RCC 7860 (cell line): ENCODE results near the gene CELA2A.

Experiments used
- DNase-seq: peaks from one replicate; pipeline ENCODE4 v3.0.0-alpha.2; 2015; ENCODE audit warnings: low spot score
- FAIRE-seq: peaks from 2 replicates; lab custom pipeline; 2012; peaks lifted over from hg19 to GRCh38; lab: Jason Lieb, UNC

The CELA2A gene

DNA sequence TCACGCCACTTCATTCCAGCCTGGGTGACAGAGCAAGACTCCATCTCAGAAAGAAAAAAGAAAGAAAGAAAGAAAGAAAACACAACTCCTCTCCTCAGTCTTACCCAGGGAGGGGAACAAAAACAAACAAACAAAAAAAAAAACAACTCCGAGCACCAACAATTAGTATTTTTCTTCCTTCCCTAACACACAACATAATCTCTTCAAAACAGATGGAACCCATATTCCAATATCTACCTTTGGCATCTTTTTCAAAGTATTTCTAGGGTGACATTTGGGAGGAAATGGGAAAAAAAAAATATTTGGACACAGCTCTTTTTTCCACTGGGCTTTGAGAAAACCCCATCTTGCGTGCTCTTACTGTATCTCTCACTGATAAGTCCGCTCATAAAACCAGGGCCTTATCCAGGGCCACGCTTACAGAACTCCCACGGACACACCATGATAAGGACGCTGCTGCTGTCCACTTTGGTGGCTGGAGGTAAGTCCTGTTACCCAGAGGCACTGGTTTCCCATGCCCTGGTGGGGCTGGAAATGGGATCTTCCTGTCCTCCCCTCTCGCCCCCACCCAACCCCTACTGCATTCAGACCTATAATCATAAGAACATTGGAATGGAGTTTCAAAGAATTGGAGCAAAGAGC, at the start of gene CELA2A:
CELA2A (plus strand) TSS at position 420 of the 642 bp plus-strand sequence; CDS start at position 442, 22 bp downstream.
- no peak for FAIRE-seq

DNA sequence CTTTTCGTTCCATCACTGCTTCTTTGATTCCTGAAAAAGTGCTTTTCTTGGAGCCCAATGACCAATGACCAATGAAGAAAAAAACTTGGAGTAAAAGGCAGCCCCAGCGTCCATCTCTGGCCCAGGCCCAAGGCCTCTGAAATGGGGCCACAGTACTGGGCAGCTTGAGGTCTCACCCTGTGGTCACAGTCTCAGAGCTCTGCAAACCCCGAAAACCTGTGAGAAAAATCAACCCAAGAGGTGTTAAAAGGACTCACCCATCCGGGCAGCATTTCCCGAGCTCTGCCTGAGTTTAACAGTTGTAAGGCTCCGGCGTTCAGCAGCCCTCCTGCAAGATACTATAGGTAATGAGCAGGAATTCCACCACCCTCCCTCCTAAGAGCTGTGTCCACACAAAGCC, 49.0 kb upstream of the CELA2A start:
- no peak for DNase-seq
- no peak for FAIRE-seq

More for the DNA sequence above, at the start of gene CELA2A:
- no peak for DNase-seq

DNA sequence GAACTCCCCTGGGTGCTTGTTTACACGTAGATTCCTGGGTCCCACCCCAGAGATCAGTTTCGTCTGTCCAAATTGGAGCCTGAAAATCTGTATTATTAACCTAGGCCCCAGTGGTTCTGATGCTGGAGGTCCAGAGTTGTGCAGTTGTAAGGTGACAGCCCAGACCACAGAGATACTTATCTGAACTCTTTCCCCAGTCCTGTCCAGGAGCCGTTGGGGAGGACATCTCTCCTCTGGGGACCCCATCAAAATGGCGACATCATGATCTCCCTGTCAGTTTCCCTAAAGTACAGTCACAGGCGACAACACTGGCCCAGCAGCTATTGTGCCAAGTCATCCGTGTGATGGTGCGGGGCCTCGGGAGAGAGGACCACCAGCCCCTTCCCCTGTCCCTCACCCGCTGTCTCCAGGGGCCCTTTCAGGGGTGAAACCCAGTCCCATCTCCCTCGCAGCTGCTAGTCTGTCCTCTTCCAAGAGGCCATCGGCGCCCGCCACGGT, 47.6 kb upstream of the CELA2A start:
- FAIRE-seq (no peak), DNase-seq (no peak)

DNA sequence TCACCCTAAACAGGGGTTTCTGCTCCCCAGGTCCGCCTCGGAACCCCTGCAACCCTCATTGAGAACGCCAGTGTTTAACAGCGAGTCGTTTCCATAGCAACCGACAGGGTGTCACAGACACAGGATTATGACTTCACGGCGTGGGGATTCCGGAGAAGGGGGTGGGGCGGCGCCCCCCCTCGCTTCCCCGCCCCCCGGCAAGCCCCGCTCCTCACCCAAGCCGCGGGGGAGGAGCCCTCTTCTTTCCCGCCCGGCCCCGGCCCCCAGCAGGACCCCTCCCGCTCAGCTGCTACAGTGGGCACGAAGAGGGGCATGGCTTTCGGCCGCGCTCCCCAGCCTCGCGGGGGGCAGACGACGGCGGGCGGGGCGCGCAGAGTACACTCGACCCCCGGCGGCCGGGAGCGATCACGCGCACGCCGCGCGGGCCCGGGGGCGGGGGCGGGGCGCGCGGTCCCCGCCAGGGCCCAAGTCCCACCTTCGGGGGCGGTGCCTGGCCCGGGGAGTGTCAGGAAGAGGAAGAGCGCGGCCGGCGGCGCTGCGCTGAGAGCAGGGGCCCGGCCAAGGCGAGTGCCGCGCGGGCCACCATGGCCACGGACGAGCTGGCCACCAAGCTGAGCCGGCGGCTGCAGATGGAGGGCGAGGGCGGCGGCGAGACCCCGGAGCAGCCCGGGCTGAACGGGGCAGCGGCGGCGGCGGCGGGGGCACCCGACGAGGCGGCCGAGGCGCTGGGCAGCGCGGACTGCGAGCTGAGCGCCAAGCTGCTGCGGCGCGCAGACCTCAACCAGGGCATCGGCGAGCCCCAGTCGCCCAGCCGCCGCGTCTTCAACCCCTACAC, 46.9 kb upstream of the CELA2A start, which contains the start of gene EFHD2:
EFHD2 (plus strand) TSS at position 501 of the 835 bp plus-strand sequence; CDS start at position 585, 84 bp downstream.
- DNase-seq (peak; percentile 57), FAIRE-seq (no peak)

DNA sequence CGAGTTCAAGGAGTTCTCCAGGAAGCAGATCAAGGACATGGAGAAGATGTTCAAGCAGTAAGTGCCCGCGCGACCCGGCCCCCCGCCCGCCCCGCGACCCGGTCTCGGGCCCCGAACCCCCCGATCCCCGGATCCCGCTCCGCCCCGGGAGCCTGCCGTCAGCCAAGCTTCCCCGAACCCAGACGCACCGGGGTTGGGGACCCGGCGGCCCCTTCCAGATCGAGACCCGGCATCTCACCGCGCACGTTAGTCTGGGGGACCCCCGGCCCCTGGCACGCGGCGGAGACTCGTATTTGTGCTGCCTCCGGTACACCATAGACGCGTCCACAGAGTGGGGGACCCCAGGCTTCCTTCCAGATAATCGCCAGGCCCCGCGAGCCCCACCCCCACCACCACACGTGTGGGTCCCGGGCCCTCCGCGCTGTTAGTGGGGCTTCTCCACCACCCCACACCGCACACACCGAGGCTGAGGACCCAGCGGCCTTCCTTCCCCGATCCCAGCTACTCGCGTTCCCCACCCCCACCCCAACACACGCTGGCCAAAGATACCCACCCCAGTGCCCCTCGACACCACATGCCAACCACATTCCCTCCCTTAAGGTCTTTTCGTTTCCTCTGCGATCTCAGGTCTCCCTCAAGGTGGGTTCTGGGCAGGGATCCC, 46.2 kb upstream of the CELA2A start:
- DNase-seq (no peak), FAIRE-seq (no peak)

DNA sequence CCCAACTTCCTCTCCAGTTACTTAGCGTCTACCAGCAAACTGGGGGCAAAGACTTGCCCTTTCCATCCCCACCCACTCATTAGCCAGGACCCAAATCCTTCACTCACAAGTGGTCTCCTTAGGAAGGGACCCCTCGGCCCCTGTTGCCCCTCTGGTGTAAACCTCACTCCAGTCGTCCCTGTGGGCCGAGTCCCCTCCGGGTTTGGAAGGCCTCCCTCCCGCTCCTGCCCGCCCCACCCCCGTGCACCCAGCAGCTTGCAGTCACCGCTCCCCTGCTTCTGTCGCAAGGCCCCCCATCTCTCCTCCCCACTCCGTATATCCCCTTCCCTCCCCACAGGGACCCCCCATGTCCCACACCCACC, 45.7 kb upstream of the CELA2A start:
- FAIRE-seq = no peak
- no peak for DNase-seq

DNA sequence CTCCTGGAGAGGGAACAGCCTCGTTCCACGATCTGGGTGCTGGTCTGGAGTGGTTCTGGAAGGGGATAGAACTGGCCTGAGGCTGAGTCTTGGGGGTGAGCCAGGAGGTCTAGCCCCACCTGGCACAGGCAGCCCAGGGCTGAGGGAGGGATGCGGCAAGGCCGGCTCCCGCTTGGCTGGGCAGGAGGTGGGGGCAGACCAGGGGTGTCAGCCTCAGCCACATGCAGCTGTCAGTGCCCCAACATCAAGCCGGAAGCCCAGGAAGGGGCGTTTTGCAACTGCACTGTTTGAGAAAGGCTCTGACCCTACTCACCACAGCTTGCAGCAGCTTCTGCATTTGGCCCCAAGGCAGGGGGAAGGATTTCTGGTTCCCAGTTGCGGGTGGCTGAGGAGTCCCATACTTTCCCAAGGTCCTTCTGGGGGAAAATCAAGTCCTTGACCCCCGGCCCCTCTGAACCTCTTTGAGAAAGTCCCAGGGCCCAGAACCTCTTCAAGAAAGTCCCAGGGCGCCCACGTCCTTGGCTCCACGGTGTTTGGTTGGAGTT, 44.9 kb upstream of the CELA2A start:
- no peak for FAIRE-seq
- no peak for DNase-seq

DNA sequence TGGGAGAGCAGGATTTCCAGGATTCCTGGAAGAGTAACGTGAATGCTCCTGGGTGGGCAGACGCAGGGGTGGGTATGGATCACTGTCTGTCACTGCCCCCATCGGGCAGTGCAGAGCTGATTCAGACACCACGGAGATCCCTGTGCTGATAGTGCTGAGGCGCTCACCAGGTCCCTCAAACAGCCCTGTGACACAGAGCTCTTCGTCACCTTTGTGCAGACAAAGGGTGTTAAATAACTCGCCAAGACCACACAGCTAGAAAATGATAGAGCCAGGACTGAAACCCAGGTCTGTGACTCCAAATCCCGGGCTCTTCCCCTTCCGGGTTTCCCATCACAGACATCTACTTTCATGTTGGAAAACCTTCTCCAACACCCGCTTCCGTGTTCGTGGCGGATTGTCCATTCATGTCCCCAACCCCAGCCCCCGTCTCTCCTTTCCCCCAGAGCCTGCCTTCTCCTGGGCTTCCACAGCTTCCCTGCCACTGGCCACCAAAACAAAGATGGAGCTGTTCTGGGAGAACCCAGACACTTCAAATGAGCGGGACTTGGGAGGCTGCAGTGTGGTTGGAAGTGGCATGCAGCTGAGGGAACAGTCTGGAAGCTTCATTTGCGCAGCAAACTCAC, 44.2 kb upstream of the CELA2A start:
- peak; percentile 86 for DNase-seq
- FAIRE-seq = peak; percentile 64

DNA sequence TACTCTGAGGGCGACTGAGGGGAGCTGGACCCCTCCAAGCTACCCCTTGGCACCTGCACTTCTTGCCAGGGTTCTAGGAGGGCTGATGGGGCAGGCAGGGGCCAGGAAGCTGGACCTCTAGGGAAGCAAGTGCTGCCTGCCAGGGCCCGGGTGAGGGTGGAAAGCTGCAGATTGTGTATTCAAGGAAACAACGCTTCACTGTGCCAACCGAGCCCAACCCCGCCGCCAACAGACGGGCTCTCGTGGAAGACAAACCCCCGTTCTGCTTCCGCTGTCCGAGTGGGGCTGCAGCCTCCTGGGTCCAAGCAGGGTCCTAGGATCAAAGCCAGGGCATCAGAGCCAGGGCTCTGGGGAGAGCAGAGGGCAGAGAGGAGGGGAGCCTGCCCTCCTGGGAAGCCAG, 43.7 kb upstream of the CELA2A start:
- DNase-seq (no peak), FAIRE-seq (no peak)

DNA sequence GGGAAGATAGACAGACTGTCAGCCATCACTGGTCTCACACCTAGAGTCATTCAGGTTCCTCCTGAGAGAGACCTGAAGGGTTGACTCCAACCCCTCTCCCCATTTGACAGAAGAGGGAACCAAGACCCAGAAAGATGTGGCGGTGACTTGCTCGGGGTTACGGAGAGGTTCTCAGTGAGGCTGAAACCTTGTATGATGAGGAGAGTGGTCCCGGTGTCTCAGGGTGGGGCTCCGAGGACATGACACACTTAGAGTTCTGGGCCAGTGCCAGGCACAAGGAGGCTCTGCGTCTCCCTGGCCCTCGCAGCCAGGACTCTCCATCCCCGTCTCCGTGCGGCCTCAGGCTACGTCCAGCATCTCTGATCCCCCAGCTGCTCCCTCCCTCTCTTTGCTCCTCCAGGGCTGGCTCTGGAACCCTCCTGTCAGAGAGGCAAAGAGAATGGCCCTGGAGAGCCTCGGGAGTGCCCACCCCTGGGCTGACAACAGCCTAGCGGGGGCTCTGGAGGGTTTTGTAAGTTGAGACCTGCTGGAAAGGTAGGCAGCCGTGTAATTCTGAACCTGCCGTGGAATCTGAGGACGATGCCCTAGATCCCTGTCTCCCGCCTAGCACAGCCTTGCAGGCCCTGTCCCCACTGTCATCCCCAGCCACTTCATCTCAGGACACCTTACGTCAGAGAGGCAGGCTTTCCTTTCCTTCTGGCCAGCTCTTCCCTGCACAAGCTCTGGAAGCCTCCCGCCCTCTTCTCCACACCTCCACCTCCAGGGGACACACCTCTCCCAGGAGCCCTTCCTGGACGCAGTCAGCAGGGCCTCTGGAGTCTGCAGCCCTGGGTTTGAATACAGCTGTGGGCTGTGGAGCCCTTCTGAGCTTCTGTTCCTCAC, 42.7 kb upstream of the CELA2A start:
- DNase-seq (no peak), FAIRE-seq (no peak)

DNA sequence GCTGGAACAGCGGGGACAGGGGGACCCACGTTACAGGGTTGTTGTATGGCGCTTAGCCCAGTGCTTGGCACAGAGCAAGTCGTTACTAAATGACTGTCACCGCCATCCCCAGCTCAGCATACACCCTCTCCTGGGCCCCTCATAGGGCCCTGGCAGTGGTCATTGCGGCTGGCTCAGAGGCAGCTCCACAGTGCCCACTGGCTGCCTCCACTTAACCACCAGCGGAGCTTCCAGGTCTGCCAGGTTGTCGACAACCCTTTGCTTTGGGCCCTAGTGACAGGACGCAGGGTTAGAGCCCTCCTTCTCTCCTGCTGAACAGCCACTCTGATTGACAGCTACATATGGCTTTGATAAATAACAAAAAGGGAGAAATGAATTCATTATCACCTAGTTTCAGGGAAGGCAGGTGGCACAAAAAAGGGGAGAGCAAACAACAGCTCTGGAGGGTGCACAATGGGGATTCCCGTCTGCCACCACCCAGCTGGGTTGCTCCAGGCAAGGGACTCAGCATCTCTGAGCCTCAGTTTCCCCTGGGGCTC, 42.0 kb upstream of the CELA2A start:
- DNase-seq = no peak
- no peak for FAIRE-seq

DNA sequence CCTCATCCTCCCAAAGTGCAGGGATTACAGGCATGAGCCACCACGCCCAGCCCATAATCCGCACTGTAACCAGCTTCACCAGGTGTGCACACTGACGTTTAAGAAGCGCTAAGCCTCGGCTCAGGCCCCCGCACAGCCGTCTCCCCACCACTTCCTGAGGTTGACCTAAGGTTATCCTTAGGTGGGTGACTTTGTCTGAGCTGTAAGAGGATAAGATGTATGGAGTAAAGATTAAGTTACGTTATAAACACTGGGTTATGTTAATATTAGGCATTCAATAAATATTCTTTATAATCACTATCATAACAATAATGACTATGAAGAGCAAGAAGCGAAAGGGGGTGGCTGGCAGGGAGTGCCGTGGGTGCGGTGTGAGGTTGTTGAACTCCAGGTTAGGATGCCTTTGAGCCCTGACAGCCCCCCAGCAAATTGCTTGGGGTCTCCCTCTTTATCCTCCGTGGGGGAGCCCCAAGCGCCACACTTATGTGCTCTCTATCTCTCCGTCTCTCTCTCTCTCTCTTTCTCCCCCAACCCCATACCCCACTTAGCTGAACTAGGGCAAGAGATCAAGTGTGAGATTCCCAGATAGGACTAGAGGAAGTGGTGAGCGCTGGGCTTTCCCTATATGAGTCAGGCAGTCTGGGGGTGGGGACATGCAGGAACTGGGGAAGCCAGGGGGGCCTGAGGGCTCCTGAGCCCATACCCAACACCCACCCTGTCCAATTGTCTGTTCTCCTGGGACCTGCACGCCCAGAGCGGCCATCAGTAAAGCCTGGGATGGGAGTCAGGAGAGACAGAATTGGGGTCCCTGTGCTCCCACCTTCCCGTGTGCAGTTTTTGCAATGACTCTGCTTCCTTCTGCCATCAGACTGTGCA, 39.2 kb upstream of the CELA2A start:
- DNase-seq (peak; percentile 85), FAIRE-seq (peak; percentile 81)

DNA sequence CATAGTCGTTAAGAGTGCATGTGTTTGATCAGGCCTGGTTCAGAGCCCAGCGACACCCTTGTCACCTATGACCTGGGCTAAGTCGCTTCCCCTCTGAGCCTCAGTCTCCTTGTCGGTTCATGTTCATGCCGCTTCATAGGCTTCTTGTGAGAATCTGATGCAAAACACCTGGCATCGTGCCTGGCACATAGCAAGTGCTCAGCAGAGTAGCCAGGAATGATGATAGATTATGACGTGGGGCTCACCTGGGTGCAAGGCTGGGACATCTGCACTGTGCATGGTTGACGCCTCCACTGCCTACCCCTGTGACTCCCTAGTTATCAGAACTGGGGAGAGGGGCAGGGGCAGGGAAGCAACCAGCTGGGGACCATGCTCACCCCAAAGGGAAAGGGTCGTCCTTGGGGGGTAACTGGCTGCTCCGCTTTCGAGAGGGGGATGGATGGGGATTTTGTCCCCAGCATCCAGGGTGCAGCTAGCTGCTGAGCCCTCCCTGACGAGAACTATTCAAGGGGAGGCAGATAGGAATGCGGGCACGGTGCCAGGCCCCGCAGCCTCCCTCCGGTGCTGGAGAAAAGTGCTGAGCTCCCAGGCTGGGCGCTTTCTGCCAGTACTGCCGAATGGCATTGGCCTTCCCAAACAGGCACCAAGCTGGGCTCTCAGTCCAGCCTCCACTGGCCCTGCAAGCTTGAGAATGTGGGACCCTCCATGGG, 37.6 kb upstream of the CELA2A start:
- DNase-seq (peak; percentile 58), FAIRE-seq (no peak)

DNA sequence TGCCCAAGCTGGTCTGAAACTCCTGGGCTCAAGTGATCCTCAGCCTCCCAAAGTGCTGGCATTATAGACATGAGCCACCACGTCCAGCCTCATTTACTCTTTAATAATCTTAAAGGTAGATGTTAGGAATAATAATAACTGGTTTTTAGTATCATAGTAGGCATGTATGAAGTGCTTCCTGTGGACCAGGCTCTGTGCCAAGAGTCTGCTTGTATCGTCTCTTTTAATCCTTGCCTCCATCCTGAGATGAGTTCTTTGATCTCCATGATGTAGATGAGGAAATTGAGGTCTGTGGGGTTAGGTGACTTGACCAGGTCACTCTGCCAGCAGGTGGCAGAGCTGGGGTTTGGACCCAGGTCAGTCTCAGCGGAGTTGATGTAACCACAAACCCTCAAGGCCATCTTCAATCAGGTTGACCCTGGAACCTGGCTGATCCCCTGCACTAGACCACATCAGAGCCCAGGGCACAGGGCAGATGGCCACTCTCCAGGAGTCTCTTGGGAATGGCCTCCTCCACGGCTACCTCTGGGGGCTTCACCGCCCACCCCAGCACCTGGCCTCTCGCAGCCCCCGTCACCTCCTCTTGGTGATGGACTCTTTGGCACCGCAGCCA, 35.6 kb upstream of the CELA2A start:
- FAIRE-seq = no peak
- DNase-seq = no peak

DNA sequence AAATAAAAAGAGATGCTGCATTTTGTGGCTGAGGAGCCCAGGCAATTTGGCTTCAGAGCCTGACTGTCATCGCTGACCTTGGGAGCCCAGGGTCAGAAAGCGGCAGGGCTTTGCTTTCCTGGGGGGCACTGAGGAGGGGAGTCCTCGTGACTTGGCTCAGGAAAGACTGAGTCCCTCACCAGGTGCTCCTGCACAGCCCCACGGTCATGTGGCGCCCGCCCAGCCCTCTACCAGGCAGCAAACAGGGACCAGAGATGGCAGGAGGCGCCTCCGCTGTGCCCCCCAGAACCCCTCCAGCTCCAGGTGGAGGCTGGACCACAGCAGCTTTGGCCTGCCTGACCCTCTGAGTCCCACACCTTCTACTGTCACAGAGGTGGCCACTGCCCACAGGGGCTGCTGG, 33.7 kb upstream of the CELA2A start:
- no peak for DNase-seq
- FAIRE-seq = no peak

DNA sequence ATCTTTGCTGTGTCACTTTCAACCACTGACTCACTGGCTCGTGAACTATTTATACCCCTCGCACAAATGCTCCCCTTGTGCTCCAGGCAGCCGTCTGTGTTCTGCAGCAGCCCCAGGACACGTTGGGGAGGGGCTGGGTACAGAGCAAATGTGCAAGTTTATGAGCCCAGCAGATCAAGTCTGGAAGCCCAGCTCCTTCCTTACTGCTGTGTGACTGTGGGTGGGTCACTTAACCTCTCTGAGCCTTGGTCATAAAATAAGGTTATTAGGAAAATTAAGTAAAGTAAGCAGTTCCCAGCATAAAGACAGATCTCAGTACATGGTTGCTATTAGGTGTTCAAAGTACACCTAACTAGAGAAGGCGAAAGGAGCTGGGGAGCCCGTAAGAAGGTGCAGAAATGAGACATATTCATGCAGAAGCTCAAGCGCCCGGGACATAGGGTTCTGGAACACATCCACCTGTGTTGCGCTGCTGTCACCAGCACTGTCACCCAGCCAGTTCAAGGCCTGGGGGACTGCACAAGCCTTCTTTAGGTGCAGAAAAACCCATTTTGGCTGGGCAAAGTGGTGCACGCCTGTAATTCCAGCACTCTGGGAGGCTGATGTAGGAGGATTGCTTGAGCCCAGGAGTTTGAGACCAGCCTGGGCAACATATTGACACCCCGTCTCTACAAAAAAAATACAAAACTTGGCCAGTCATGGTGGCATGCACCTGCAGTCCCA, 33.0 kb upstream of the CELA2A start:
- no peak for DNase-seq

DNA sequence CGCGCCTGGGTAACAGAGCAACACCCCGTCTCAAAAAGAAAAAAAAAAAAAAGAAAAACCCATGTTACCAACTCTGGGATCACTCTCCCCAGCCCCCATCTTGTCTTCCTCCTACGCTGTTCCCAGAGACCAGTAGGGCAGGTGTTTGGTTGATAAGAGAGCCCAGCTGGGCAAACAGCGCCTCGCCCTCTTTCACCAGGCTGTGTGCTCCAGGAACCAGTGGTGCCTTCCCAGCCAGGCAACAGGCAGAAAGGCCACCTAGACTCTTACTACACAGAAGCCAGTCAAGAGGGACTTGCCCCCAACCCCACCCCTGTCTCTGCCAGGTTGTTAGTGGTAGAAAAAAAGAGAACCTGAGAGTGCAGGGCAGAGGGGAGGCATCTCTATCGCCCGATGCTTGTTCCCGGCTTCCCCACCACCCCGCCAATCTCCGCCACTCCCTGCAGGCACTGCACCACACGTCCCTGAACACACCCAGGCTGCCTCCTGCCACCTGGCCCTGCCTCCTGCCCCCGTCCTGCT, 32.3 kb upstream of the CELA2A start:
- DNase-seq (no peak), FAIRE-seq (no peak)

More for the DNA sequence above, 33.0 kb upstream of the CELA2A start:
- no peak for FAIRE-seq
